Breast epithelium (tissue), 3 donors: ENCODE results near the gene CACNB3.

Experiments
- CTCF ChIP-seq, 3 donors: fragments of 450-650 bp; IDR thresholded peaks; one replicate each; pipeline ENCODE4 v1.5.1; 2016 to 2017; ENCODE audit warnings: antibody characterized with exemption in 3 of 3, mild to moderate bottlenecking in 3 of 3, moderate library complexity in 3 of 3
- POLR2A ChIP-seq: fragments of 450-650 bp; IDR thresholded peaks from one replicate; pipeline ENCODE4 v1.6.1; 2016; ENCODE audit warnings: antibody characterized with exemption, mild to moderate bottlenecking, moderate library complexity
- POLR2AphosphoS5 ChIP-seq, 3 donors: sonication (generic); formaldehyde crosslinking; IDR thresholded peaks; one replicate each; pipeline ENCODE4 v1.6.1; 2017; ENCODE audit warnings: antibody characterized with exemption in 3 of 3

- TF ChIP-seq POLR2AphosphoS5 (IDR thresholded peaks at IDR 0.05) (no peak), CTCF (IDR thresholded peaks at IDR 0.05) (no peak), POLR2A (no peak)
These were observed 3.8 kb downstream of the CACNB3 start for GRCh38 chr12:48822139-48822538.
